ENCODE measurements around the gene TUBA3E. TPM values are rescaled to one million over a fixed set of nuclear protein-coding genes. Genes with fewer than 3 reads are reported as not detected.

The TUBA3E gene
- total and polyA plus RNA-seq, 2 donors (not counting 3 experiments of a cell fraction or from before 2014, with no cell fraction given) = not detected

- no peaks in the 10 kb centered on the region for H4K20me1 ChIP-seq (replicated peaks; ENCODE audit: control insufficient read depth, extremely low read depth, insufficient read depth, low read length)
- peak overlapping the region in 2 of 3 experiments; percentile 52 to 77 for H3K4me3 ChIP-seq (replicated peaks in 1 of 3; ENCODE audit: insufficient read depth in 1 of 3, low read depth in 1 of 3, low read length in 3 of 3)
- H3K27me3 ChIP-seq (ENCODE audit: control insufficient read depth in 2 of 2, insufficient read depth in 2 of 2, low read length in 2 of 2) = no peaks in the 10 kb centered on the region
- H3K9ac ChIP-seq (replicated peaks; ENCODE audit: extremely low read depth, insufficient read depth, low read length) = peak overlapping the region; percentile 16
- ChIA-PET CTCF (interaction anchor here (0.9 to 1.9 kb wide), 3 partner anchors 9 to 149 kb away, joined by 3 to 7 read pairs (median 4); no protein-coding TSS in a partner anchor), POLR2A (no interaction called here)
- H2AFZ ChIP-seq (ENCODE audit: low read depth, low read length) = peak overlapping the region; percentile 30
- H3K9me3 ChIP-seq (replicated peaks; ENCODE audit: control insufficient read depth, insufficient read depth, low read length) = no peaks in the 10 kb centered on the region
- H3K79me2 ChIP-seq (ENCODE audit: control insufficient read depth, insufficient read depth, low read length) = peaks cover 56% of the 10 kb centered on the region
- TF ChIP-seq GATA2 (IDR thresholded peaks at IDR 0.05; ENCODE audit: insufficient read depth, insufficient read length, low read depth, low read length) (no peak), JUN (IDR thresholded peaks at IDR 0.05; ENCODE audit: borderline replicate concordance, insufficient read depth, insufficient read length, low read depth) (no peak), POLR2A (IDR thresholded peaks at IDR 0.05; ENCODE audit: low read depth, low read length) (no peak), MYC (IDR thresholded peaks at IDR 0.05; ENCODE audit: low read depth, low read length) (no peak), CTCF (IDR thresholded peaks at IDR 0.05; ENCODE audit: extremely low read depth in 1 of 2, insufficient read depth in 1 of 2, low read depth in 1 of 2, low read length in 2 of 2) (no peak), FOS (IDR thresholded peaks at IDR 0.05; ENCODE audit: borderline replicate concordance, insufficient read depth, low read length) (no peak), EZH2 (IDR thresholded peaks at IDR 0.05; ENCODE audit: borderline replicate concordance, low read depth, low read length, severe bottlenecking) (no peak), POLR2AphosphoS5 (IDR thresholded peaks at IDR 0.05; ENCODE audit: insufficient read depth, low read depth, low read length) (no peak), MAX (IDR thresholded peaks at IDR 0.05; ENCODE audit: insufficient read depth, insufficient read length) (no peak)
- peak overlapping the region; percentile 80 for H3K4me2 ChIP-seq (ENCODE audit: insufficient read depth, low read length)
- BruUV-seq (replicated peaks) = TSS peak; percentile 27
- no peaks in the 10 kb centered on the region for H3K9me1 ChIP-seq (replicated peaks; ENCODE audit: control insufficient read depth, extremely low read depth, insufficient read depth, low read length)
- DNase-seq (ENCODE audit: low read depth, low spot score) (peak; percentile 21), FAIRE-seq (no peak)
- peaks cover 0 to 5% of the 10 kb centered on the region in 2 experiments for H3K36me3 ChIP-seq (ENCODE audit: control insufficient read depth in 2 of 2, extremely low read depth in 1 of 2, insufficient read depth in 2 of 2, low read length in 2 of 2)
- intact Hi-C loops (cut with micrococcal nuclease) = loop anchor here (5.0 kb wide), 1 partner anchor 246 kb away; no protein-coding TSS in a partner anchor
- peaks cover 11% of the 10 kb centered on the region for H3K4me1 ChIP-seq (ENCODE audit: control insufficient read depth, extremely low read depth, insufficient read depth, low read length)
- dilution Hi-C loops (cut with MboI; ENCODE audit: extremely low pct_ligation_motif_present, low sequenced_read_pairs) = no loop called here
- no peak overlapping the region for H3K27ac ChIP-seq (ENCODE audit: insufficient read depth, low read depth, low read length)
Observed at GRCh38 chr2:130183512-130184373, 14.5 kb downstream of the TUBA3E start.

Data from endothelial cell of umbilical vein (primary cell).